Muscle of arm (tissue), 12 donors: ENCODE results near the gene DAD1. TPM values are rescaled to one million over a fixed set of nuclear protein-coding genes. Genes with fewer than 3 reads are reported as not detected.
"Not testable (repeated sequence)": the region's sequence is repeated elsewhere in the genome, so short reads cannot be mapped to it uniquely, and the experiment has no call there.

Experiments
- DNase-seq: peaks from one replicate; pipeline ENCODE4 v3.0.0-alpha.2; 2013
- polyA plus RNA-seq, 12 donors: library from polyadenylated mRNA; unstranded; fragments of 120-200 nt; gene quantifications; one replicate each; pipeline ENCODE4 v1.2.1, GENCODE V29; 2013; ENCODE audit not compliant: insufficient read length in 12 of 12

The DAD1 gene
- polyA plus RNA-seq, 12 donors = 116 to 191 (median 140) TPM; not detected in 1

DNA sequence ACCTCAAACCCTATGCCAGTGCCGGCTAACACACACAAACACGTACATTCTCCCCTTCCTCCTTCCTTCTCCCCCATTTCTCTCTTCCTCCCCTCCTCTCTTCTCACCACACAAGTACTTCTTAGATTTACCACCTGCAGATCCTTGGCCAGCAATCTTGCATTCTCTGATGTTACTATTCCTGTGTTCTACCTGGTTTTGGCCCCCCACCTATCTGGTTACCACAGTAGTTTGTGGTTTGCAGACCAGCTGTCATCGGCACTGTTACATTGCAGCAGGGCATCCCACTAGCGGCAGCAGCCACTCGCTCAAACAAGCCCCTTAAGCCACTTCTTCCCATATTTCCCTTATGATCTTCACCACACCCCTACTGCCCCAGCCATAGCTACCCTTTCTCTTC, 13.0 kb upstream of the DAD1 start:
- DNase-seq = no peak

DNA sequence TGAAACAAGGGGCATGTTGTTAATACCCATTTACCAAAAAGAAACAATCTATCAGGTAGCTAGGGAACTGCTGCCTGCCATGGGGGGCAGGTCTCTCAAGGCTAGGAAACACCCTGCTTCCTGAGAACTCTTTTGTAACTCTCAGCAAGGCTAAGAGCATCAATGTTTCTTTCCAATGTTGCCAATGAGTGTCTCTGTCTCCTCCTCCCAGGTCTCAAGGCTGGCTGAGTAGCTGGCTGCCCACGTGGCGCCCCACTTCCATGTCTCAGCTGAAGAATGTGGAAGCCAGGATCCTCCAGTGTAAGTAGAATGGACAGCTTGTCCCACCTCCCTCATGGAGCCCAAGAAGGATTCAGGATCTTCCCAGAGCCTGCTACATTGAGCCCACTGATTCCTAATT, 12.4 kb upstream of the DAD1 start:
- no peak for DNase-seq

DNA sequence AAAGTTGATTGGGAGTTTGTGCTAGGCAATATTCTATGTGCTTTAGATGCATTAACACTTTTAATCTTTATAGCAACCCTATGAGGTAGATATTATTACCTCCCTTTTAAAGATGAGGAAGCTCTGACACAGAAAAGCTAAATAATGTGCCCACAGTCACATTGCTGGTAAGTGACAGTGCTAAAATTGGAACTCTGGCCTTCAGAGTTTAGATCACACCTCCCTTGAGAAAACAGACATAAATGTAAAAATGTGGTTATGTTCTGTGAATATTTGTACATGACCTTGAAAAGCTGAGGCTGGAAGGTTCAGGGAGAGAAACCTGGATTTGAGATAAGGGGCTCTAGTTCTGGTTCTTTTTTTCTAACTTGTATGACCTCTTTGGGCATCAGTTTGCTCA, 11.0 kb upstream of the DAD1 start:
- DNase-seq = no peak

DNA sequence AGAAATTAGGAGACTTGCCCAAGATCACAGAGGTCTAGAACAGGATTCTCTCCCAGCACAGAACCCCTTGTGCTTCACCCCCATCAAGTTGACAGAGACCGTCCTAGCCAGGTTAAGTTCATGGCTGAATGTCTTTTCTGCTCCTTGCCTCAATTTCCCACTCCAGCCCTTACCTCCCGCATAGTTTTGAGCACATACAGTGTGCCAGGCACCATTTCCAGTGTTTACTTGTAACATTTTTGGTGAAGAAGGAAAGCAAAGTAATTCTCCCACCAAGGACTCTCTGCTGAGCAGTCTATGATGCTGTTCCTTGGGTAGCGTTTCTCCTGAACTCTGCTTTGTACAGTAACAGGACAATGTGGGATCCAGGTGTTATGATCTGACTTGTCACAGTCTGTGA, 10.3 kb upstream of the DAD1 start:
- no peak for DNase-seq

DNA sequence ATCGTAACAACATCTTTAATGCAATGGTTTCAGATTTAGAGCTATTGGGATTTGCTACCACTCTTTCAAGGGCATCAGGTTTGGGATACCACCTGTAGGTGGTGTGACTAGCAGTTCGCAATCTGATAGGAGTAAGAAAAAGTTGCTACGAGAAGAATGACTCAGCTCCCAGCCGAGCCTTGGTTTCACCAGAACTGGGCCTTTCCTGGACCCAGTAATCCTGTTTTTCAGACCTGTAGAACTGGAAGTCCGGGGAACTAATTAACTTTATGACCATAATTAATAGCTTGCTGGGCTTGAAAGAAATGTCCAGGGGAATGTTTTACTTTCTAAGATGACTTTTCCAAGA, 9.8 kb upstream of the DAD1 start:
- DNase-seq = peak; percentile 25

DNA sequence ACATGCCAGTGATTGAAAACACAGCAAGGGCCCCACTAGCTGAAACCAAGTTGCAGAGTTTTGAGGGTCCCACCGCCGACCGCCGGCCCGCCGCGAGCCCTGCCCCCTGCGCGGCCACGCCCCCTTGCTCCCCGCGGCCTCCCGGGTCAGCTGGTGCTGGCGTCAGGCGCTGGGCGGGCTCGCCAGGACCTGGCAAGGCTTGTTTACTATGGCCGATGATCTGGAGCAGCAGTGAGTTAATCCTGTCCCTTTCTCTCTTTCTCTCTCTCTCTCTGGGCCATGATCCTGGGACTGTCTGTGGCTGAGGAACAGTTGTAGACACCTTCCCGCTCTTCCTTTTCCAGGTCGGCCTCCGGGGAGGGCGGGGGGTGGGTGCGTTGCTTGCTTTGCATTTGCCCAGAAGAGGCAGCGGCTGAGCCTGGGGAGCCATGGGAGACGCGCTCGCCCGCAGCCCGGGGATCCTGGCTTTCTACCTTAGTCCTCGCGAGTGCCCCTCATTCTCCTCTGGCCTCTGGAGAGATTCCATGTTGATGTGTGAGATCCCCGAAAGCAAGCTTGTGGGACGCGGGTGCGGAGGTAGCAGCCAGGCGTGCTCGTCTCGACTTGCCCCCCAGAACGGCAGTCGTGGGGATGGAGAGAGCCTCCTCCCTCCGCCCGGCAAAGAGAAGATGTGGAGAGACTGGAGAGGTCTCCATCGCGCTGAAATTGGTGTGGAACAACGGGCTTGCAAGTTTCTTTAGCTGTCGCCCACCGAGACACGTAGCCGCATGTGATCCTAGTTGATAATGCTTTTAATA, 9.3 kb upstream of the DAD1 start, which contains the start of gene ABHD4:
Gene ABHD4, plus strand, starts transcription at position 202 of the 797 bp plus-strand sequence. Its CDS starts 7 bp downstream, at position 209.
- peak; percentile 84 for DNase-seq

DNA sequence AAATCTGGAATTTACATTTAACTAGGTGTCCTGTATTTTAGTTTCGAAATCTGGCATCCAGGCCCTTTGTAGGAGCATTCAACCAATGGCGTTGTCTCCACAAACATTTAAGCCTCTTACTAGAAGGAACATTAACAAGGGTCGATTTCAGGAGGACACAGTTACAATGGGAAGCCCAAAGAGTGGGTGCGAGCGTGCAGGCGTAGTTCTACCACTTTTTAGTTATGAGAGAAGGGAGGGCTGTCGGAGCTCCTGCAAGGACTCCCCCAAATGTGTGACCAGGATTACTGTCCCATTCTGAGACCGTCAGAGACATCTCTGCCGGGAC, 8.7 kb upstream of the DAD1 start:
- DNase-seq = peak; percentile 23

DNA sequence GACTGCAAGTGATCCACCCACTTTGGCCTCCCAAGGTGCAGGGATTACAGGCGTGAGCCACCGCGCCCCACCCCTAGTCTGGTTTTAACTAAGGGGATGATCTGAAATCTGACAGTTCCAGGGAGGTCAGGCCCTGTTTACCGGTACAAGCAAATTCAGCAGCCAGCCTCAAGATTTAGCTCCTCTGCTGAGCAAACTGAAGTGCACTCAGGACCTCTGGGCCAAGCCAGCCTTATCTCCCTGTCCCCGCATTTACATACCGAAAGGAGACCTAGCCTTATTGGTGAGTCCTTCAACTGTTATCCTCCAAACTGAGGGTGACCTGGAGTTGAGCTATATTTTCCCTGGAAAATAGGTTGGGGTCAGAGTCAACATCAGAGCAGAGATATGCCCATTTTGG, 8.2 kb upstream of the DAD1 start:
- no peak for DNase-seq

DNA sequence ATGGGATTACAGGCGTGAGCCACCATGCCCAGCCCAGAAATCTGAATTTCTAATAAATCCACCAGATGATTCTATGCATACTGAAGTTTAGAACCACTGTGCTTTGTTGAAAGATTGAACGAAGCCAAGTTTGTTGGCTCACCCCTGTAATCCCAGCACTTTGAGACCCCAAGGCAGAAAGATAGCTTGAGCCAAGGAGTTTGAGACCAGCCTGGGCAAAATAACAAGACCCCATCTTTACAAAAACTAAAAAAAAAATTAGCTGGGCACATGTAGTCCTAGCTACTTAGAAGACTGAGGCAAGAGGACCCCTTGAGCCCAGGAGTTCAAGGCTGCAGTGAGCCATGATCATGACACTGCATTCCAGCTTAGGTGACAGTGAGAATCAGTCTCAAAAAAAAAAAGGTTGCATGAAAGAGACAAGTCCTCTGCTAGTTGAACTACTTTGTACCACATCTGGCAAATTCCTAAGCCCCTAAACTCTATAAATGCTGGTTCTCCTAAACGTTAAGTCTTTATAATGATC, 7.4 kb upstream of the DAD1 start:
- DNase-seq = no peak

DNA sequence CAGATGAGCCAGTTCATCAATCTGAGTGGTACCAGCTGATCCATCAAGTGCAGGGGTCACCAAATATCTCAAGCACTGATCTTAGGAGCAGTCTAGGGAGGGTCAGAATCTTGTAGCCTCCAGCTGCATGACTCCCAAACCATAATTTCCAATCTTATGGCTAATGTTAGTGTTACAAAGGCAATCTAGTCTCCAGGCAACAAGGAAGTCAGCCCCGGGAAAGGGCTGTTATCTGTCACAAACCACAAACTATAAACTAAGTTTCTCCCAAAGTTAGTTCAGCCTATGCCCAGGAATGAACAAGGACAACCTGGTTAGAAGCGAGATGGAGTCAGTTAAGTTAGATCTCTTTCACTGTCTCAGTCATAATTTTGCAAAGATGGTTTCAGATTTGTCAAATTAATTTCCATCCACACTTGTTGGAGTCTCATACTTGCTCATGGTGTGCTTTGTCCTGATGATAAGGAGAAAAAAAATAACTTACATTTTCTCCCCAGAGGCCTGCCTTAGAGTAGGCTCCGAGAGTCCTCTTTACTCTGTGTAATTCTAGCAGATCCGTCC, 5.2 kb upstream of the DAD1 start:
- no peak for DNase-seq

DNA sequence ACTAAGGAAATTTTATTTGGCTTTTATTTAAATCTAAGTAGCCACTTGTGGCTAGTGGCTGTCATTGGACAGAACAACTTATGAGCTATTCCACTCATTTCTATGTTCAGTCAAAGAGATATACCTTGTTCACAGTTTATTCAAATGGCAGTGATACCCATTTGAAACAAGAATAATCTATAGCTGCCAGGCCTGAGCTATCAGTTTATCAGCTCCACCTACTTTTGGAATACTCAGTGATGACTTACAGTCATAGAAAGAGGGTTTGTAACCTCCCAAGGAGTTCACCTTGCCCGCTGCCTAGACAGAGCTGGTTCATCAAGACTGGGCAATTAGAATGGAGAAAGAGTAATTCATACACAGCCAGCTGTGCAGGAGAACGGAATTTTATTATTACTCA, 4.6 kb upstream of the DAD1 start:
- DNase-seq = no peak

DNA sequence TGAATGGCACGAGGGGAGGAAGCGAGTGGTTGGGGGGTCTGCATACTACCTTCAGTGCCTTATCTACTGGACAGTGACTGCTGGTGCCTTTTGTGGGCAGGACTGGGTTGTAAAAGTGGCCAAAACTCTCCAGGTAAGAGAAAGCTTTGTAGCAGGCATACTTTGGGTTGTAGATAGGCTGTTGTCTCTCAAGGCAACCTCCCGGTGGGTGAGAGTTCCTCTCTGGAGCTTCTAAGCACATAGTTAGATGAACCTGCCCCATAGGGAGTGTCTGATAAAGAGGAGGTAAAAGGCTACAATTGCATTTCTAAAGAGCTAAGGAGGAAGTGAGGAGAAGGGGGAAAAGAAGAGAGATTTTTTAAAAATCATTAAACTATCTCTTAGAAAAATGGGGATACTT, 4.2 kb upstream of the DAD1 start:
- DNase-seq = no peak

DNA sequence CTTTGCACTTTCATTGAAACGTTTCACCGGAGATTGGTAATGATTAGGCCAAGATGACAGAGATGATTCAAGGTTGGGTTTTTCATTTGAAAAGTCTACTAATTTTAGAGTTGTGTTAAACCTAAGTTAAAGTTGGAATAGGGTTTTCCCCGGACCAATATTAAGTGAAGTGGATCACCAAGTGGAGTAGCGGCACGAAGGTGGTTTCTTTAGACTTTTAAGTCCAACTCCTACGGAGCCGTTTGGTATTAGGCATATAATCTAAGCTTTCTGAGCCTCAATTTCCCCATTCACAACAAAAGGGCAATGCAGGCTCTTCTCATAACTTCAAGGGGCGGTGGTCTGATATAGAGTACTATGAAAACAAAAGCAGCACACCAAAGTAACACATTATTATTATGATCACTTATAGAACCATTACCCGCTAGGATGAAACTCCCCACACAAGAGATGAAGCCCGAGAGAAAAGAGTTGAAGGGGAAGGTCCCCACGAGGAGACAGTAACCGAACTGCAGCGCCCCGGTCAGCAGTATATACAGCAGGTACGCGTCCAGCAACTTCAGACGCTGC, 413 bp downstream of the DAD1 start:
- DNase-seq = no peak

DNA sequence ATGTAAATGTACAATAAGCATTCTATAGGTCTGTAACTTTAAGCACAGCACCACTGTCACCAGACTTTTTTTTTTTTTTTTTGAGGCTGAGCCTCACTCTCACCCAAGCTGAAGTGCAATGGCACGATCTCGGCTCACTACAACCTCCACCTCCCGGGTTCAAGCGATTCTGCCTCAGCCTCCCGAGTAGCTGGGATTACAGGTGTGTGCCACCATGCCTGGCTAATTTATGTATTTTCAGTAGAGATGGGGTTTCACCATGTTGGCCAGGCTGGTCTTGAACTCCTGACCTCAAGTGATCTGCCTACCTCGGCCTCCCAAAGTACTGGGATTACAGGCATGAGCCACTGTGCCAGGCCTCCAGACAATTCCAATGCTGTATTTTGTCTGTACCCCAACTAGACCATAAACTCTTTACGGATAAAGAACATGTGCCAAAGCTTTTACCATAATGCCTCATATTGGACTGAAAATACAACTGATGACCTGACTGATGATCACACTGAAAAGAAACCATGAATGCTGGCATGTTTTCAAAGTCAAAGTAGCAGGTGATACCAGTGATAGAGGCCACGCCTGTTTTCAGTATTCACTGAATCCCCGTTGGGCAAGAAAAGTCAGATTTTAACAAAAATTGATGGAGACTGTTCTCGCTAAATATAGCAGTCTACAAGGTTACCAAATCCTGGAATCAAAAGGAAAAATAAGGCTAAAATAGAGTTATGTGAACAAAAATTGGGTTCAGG, 1.2 kb downstream of the DAD1 start:
- DNase-seq = not testable (repeated sequence)

DNA sequence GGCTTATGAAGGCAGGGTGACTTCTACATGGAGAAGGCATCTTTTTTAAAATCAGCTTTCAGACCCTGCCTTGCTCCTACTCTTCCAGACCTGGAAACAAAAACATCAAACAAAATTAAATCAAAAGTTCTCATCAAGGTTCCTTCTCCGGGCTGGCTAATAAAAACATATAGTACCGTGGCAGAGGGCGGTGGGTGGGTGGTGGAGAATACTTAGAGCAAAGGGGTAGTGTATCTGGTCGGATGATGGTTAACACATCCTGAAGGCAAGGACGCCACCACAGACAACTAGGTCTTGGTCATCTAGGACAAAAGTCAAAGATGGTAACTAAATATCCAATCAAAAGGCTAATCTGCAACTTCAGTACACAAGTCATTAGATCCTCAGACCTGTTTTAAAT, 1.8 kb downstream of the DAD1 start:
- no peak for DNase-seq

DNA sequence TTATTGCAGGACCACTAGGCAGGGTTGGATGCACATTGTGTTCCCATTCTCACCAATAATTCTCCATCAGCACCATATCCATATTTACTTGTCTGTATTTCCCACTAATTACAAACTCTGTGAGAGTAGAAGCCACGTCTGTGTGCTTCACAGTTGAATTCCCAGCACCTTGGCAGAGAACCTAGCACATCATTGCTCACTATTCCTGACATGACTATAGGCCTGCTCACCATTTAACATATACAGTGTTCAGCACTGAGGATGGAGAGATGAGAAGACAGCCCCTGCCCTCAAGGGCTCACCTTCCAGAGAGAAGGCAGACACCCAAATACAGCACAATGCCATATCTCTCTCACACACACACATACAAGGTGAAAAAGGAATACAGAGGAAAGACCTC, 5.0 kb downstream of the DAD1 start:
- no peak for DNase-seq

DNA sequence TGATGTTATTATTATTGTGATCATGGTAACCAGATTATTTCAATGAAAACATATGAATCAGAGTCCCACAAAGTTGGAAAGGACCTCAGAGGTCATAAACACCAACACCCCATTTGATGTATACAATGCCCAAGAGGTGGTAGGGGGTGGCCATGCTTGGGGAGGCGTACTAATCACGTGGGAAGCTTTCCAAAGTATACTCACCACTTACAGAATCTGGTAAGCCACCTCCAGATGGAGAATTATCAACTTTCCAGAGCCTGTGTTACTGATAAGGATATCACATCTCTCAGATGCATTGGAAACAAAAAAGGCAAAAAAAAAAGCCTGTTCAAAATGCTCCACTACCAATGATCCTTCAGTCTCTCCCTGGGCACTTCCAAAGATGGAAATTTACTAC, 8.4 kb downstream of the DAD1 start:
- DNase-seq = no peak

DNA sequence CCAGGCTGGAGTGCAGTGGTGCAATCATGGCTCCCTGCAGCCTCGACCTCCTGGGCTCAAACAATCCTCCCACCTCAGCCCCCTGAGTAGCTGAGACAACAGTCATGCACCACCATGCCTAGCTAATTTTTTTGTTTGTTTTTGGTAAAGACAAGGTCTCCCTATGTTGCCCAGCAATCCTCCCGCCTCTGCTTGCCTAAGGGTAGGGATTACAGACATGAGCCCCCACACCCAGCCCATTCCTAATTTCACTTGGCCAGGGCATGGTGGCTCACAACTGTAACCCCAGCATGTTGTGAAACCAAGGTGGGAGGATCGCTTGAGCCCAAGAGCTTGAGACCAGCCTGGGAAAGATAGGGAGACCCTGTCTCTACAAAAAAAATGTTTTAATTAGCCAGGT, 9.1 kb downstream of the DAD1 start:
- DNase-seq = no peak

DNA sequence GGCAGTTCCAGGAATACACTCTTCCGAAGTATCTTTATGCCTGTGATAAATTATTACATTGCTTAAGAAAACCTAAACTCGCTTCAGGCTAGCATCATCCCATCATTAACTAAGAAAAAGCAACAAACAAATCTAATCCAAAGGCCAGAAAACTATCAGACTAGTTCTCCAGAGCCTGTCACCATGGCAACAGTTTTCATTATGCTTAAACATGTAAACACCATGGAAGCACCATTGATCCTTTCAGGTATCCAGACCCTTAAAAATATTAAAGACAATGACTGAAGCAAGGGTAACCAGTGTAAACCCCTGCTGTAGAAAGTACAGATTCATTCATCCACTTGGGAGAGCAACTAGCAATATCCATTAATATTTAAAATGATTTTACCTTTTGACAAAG, 9.8 kb downstream of the DAD1 start:
- DNase-seq = no peak

DNA sequence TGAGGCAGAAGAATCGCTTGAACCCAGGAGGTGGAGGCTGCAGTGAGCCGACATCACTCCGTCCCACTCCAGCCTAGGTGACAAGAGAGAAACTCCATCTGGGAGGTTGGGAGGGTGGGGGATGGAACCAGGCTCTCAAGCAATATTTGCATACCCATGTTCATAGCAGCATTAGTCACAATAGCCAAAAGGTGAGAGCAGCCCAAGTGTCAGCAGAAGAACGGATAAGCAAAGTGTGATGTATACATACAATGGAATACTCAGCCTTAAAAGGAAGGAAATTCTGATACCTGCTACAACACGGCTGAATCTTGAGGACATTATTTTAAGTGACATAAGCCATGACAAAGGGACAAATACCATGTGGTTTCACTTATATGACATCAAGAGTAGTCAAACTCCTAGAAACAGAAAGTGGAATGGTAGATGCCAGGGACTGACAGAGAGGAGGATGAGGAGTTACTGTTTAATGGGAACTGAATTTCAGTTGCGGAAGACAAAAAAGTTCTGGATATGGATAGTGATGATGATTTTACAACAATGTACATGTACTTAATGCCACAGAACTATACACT, 11.6 kb downstream of the DAD1 start:
- no peak for DNase-seq

DNA sequence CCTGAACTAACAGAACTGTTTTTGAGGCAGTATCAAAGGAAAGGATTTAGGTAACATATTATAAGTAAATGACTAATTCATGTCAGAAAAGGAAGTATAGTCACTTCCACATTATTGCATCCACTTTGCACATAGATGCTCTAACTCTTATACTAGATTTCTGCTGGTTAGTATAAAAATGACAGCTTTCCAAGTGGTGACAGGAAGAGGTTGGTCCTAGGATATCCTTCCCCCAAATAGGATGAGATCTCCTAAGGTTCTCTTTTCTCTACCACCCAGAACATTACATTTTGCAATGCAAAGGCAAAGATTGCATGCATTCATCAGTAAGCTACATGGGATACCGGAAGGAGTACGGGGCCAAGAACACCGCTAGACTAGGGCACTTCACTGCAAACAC, 15.2 kb downstream of the DAD1 start:
- DNase-seq = no peak

DNA sequence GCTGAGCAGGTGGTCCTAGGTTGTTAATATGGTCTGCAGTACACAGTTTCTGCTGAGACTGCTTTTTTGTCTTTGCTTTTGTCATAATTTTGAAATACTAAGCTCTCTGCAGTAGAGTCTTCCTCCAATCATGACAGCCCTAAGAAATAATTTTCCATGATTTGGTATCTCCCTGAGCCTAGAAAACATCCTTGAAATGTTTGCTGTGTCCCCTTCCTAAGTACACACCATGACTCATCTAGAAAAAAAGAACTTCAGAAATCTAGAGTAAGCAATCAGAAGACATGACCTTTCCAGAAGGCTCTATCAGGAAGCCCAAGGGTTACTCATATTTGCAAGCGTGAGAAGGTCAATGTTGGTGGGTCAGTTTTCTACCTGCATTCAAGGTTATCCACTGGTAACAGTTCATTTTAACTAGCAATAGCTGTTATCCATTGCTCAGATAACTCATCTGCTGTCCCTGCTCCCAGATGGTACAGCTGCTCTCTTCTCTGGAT, 16.4 kb downstream of the DAD1 start:
- no peak for DNase-seq
